Vagina (tissue), 2 donors: Measurements from ENCODE around the gene STXBP1.

Experiments
- POLR2A ChIP-seq, 2 donors: fragments of 450-650 bp; IDR thresholded peaks; one replicate each; pipeline ENCODE4 v1.6.1; 2017; ENCODE audit warnings: antibody characterized with exemption in 2 of 2, mild to moderate bottlenecking in 2 of 2, moderate library complexity in 2 of 2
- TF ChIP-seq, protein P1 (sequence below), 3 experiments: fragments of 450-650 bp in 2 of 3; fragments of 200-600 bp in 1 of 3; sonication (generic) in 1 of 3; IDR thresholded peaks; one replicate each; pipeline ENCODE4 v1.5.1; 2017 to 2019; ENCODE audit warnings: antibody characterized with exemption in 3 of 3, mild to moderate bottlenecking in 2 of 3, moderate library complexity in 2 of 3

DNA sequence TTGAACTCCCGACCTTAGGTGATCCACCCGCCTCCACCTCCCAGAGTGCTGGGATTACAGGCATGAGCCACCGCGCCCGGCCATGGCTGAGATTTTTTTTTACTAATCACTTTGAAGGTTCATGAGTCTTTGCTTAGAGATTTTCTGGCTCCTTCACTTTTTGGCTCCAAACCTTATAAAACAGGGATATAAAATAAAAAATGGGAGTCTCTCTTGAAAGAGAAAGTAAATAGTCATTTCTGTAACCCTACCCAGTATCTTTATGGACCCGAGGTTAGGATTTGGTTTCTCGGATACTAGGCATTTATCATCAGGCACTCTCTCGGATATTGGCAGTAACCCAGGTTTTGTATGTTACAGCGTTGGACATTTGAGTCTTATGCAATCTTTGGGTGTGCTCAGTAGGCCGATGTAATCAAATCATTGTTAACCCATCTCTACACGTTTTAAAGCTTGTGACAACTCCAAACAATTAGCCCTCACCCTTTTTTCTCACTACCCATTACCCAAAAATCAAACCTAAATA lies 25.3 kb downstream of the STXBP1 start:
- TF ChIP-seq, protein P1, sequence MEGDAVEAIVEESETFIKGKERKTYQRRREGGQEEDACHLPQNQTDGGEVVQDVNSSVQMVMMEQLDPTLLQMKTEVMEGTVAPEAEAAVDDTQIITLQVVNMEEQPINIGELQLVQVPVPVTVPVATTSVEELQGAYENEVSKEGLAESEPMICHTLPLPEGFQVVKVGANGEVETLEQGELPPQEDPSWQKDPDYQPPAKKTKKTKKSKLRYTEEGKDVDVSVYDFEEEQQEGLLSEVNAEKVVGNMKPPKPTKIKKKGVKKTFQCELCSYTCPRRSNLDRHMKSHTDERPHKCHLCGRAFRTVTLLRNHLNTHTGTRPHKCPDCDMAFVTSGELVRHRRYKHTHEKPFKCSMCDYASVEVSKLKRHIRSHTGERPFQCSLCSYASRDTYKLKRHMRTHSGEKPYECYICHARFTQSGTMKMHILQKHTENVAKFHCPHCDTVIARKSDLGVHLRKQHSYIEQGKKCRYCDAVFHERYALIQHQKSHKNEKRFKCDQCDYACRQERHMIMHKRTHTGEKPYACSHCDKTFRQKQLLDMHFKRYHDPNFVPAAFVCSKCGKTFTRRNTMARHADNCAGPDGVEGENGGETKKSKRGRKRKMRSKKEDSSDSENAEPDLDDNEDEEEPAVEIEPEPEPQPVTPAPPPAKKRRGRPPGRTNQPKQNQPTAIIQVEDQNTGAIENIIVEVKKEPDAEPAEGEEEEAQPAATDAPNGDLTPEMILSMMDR (IDR thresholded peaks at IDR 0.05) = no peak
- no peak for TF ChIP-seq POLR2A (IDR thresholded peaks at IDR 0.05)
